Activated T-cell treated with anti-CD3 and anti-CD28 coated beads for 4 hours (primary cell): ENCODE measurements around the gene DNMT3L.
"Not testable (repeated sequence)": the region's sequence is repeated elsewhere in the genome, so short reads cannot be mapped to it uniquely, and the experiment has no call there.

Experiments
- DNase-seq: peaks from one replicate; pipeline ENCODE4 v3.0.0-alpha.2; 2020

The DNMT3L gene

DNA sequence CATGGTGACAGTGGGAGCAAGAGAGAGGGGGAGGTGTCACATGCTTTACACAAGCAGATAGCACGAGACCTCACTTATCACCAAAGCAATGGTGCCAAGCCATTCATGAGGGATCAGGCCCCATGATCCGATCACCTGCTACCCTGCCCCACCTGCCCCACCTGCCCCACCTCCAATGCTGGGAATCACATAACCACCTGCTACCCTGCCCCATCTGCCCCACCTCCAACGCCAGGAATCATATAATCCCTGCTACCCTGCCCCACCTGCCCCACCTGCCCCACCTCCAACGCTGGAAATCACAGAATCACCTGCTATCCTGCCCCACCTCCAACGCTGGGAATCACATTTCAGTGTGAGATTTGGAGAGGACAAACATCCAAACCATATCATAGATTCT is 13.3 kb upstream of the DNMT3L start:
- no peak for DNase-seq

DNA sequence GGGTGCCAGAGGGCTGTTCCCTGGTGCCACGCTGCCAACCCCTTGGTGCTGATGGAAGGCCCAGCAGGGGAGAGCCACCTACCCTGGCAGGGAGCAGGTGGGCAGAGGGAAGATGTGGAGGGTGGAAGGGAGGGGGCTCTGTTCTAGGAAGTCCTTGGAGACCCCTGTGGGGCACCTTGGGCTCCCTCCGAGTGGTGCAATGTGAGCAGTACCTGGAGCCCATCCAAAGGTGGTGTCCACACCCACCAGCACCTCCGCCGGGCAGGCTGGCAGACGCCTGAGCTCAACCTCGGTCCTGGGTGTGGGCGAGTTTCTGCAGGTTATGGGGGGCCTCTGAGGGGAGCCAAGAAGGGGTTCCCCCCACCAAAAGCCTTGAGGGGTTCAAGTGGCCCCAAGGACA is 11.3 kb upstream of the DNMT3L start:
- DNase-seq: no peak

DNA sequence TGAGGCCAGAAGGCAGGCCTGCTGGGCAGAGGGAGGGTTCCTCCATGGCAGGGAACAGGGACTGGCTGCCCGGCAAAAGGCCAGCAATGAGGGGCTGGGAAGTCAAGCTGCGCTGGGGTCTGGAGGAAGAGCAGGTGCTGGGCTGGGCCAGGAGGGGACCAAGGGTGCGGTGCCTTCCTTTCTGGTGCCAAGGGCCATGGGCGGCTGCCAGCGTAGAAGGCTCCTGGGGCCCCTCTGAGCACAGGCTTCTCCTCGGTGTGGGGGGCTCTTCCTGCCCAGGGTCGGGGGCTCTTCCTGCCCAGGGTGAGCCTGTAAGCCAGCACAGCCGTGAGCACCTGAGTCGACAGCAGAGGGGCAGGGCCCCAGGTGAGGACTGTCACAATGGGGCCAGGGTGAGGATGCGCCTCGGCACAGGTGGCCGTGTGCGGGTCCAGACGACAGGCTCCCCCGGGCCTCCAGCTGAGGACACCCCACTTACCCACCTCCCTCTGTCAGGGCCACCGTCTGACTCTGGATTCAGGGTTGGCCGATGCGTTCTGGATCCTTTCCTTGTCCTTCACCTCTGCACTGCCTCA is 10.7 kb upstream of the DNMT3L start:
- DNase-seq: no peak

DNA sequence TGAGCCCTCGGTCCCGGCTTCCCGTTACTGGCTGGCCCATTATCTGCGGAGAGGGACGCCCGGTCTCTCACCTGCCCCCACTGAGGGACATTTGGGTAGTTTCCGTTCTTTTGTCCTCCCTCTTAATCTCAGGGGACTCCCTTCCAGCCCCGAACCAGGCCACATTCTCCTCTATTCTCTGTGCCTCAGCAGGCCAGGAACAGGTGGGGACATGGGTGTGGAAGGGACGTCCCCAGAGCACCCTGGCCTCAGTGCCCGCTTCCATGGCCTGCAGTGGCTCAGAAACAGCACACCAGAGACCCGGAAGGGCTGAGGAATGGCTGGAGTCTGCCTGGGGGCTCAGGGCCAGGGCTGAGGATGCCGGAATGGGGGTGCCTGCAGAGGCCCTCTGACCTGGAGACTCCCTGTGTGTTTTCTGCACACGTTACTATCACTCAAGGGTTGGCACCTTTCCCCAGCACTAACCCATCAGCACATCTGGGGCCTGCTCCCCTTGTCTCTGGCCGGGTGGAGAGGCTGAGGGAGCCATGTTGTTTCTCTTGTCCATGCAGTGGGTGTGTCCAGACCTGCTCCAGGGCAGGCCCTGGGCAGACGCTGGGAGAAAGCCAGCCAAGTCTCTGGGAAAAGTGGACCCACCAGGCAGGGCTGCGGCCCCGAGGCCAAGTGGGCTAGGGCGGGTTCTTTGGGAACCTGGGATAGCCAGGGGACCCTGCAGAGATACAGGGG is 10.0 kb upstream of the DNMT3L start:
- no peak for DNase-seq

DNA sequence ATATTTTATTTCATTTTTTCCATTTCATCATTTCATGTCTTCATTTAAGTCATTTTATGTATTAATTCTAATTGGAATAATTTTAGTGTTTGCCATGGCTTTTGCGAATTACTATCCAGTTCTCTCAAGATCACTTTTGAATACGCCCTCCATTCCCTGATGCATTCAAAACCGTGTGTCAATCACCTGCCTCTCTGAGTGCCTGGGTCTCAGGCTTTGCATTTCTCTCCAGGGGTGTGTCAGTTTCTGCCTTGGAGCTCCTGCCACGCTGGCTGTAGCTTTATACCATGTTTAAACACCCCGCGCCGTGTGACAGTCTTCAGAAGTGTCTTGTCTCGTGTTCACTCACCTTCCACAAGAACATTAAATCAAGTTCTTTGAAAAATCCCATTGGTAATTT is 7.4 kb upstream of the DNMT3L start:
- no peak for DNase-seq

DNA sequence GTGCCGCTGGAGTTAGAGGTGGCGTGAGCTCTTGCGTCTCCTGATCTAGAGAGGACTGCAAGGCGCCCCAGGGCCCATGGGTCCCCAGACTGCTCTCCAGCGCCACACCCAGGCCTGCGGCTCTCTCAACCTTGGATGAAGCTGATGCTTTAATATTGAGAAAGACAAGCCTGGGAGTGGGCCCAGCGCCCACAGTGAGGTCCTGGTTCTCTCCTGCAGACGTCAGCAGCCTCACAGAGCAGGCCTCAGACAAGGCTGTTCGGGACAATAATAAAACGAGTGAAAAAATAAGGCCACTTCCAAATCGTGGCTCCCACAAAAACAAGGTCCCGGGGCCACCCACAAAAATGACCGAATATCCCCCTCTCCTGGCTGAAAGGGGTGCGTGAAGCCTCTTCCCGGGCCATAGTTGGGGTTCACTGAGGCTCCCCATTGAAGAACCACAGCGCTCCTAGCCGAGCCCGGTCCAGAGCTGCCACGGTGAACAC is 6.0 kb upstream of the DNMT3L start:
- DNase-seq: no peak

DNA sequence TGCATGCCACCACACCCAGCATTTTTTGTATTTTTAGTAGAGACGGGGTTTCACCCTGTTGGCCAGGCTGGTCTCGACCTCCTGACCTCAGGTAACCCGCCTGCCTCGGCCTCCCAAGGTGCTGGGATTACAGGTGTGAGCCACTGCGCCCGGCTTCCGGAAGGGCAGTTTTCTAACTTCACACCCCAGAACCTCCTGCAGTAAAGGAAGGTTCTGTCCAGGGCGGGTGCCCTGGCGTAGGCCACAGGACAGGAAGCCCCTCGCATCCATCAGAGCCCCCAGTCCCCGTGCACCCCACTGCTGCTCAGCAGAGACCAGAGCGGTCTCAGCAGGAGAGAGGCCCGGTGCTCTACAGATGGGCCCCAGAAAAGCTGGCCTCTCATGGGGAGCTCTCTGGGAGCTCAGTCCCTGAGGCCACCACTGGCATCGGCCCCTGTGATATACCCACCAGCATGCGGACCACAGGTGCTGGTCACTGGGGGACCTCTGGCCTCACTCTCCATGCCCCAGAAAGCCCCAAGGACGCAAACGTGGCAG is 4.1 kb upstream of the DNMT3L start:
- DNase-seq: no peak

DNA sequence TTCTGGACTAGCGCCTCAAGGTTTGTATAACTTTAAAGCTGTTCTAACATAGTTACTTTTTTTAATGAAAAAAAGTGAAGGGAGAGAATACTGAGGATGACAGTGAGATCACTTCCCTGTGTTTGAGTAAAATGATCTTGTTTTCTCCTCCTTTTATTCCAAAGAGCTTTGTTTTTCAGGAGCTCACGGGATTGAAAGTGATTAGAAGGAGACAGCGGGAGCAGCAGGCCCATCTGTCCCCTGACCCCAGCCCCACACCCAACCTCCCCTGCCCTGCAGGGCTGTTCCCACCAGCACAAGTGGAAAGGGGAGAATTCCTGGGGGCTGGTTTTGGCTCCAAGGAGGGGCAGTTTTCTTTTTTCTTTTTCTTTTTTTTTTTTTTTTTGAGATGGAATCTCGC is 2.1 kb upstream of the DNMT3L start:
- no peak for DNase-seq

DNA sequence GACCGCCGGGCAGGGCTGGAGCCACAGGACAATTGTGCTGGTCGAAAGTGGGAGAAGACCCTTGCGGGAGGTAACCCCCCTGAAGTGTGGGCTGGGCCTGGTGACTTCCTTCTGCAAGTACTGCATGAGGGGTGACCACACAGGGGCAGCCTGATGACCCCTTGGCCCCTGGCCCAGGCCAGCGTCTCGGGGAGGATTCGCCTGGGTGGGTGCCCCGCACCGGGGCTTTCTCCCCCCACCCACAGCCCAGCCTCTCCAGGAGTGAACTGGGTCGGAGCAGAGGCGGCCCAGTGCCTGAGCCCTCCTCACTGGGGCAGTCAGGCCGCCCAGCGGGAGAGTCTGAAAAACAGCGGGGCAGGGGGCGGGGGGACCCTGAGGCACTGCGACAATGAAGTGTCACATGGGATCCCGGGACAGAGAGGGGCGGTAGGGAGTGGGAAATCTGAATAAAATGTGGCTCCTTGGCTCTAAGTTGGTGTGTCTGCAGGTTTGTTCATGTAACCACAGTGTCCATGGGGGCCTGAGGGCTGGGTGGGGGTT is 1.6 kb upstream of the DNMT3L start:
- DNase-seq: no peak

DNA sequence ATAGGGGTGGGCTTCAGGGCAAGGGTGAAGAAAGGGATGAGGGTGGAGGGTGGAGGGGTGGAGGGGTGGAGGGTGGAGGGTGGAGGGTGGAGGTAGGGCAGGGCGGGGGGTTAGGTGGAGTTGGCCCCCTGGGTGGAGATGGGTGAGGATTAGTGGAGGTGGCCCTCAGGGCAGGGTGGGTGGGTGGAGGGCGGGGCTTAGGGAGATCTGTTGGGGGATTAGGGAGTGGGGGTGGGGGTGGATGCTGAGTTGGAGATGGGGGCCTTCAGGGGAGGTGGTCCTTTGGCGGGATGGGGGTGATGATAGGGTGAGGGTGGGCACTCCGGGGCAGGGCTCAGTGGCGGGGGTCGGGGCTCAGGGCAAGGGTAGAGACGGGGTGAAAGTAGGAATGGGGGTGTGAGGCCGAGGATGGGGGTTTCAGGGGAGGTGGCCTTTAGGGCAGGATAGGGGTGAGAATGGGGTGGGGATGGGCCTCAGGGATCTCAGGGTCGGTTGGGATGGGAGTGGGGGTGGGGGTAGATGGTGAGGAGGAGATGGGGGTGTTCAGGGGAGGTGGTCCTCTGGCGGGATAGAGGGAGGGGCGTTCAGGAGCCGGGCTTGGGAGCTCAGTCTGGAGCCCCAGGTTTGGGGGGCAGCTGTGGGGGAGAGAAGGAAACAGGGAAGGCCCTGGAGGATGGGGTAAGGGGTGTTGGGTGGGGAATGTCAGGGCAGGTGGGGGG is 800 bp upstream of the DNMT3L start:
- DNase-seq: no peak

DNA sequence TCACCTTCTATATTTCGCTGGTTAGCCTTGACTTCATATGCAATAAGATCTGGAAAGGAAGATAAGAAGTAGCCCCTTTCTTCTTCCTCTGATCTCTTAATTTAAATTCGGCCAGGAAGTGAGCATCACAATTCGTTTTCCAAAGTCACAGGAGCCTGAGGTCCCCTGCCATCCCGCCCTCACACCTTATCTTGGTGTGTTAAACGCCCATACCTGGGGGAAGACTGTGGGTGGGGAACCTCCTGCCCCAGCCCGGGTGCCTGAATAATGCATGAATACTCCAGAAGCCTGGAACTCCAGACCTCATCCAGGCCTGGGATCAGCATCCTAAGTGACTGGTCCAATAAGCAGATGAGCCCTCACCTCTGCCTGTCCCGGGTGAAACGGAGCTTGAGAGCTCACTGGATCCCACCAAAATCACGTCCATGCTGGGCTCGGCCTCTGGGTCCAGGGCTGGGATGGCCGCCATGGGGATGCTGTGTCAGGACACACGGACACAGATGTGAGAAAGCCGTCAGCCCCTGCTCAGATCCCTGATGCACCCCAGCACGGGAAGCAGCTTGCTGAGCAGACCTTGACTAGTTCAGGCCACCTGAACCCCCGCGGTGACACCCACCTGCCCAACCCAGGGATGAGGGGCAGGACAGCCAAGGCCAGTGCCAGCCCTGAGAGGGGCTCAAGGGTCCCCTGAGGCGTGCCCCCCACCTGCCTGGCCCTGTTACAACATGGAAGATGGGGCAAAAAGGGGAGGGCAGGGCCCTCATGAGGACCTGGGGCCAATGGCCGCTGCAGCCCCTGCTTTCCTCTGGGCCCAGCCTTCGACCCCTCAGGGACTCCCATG is 686 bp downstream of the DNMT3L start:
- no peak for DNase-seq

DNA sequence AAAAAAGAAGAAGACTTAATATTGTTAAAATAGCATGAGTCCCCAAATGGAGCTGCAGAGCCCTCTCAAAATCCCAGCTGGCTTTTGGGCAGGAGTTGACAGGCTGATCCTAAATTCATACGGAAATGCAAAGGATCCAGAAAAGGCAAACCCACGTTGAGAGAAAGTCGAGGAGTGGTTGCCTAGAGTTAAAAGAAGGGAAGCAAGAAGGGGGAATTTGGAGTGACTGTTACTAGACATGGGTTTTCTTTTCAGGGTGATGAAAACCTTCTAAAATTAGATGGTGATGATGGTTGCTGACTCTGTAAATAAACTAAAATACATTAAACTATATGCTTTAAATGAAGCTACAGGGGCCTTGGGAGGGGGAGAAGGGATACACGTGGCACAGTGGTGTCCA is 1.6 kb downstream of the DNMT3L start:
- no peak for DNase-seq

DNA sequence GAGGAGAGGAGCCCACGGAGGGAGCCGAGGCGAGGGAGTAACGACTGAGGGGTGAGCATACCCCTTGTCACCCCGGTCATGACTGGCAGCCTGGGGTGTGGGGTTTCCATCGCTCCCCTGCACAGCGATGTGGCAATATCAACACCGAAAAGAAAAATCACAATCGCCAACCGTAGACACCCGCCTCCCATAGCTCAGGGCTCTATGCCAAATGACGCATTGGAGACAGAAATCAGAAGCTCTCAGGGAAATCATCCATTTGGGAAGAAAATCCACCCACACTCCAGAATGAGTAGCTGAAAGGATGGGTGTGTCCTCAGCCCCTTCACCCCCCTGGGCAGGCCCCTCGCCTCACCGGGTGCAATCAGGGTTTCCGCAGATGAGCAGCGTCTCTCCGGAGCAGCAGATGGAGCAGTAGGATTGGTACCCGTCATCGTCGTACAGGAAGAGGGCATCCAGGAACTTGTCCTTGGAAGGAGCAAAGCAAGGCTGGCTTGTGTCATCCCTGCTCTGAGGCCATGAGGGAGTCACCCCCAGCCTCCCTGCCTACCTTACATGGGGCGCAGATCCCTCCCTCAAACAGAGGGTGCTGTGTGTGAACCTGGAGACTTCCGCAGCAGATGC is 2.5 kb downstream of the DNMT3L start:
- no peak for DNase-seq

DNA sequence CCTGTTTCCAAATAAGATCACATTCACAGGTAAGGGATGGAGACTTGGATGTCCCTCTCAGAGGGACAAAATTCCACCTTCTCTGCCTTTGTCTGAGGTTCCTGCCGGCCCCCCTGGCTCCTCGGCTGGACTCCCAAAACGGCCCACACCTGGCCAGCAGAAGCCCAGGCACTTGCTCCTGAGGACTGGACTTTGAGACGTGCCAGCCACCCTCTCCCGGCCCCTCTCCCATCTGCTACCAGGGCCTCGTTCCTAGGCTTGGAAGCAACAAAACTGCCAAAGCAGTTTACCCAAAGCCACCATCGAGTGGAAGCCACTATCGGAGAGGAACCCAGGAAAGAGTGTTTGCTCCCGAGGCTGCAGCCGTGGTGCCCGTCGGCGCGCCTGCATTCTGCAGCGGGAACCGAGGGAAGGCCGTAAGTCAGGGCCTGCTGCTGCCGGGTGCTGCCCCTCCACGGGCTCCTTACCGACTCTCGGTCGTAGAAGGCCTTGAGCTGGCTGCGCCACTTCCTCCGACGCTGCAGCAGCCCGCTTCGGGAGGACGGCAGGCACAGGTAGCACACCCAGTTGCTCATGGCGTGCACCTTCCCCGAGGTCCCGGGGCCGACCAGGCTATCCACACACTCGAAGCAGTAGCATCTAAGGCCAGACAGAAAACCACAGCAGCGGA is 3.5 kb downstream of the DNMT3L start:
- DNase-seq: no peak

DNA sequence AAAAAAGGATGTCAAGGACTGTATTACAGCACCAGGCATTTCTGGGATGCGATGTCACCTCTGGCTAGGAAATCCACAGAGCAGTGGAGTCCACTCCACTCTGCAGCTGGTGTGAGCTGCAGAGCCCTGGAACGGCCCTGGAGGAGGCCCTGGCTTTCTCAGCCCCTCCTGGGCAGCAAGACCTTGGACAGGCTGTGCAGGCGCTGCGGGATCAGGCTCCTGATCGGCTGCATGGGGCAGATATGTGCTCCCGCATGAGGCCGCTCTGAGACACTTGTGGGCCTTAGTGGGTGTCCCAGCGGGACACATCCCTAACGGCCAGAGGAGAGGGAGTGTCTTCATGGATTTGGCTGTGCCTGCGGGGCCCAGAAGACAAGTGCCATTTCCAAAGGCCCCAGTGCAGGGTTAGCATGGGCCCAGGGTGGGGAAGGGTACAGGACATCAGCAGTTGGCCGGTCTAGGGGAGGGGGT is 6.2 kb downstream of the DNMT3L start:
- DNase-seq: no peak

DNA sequence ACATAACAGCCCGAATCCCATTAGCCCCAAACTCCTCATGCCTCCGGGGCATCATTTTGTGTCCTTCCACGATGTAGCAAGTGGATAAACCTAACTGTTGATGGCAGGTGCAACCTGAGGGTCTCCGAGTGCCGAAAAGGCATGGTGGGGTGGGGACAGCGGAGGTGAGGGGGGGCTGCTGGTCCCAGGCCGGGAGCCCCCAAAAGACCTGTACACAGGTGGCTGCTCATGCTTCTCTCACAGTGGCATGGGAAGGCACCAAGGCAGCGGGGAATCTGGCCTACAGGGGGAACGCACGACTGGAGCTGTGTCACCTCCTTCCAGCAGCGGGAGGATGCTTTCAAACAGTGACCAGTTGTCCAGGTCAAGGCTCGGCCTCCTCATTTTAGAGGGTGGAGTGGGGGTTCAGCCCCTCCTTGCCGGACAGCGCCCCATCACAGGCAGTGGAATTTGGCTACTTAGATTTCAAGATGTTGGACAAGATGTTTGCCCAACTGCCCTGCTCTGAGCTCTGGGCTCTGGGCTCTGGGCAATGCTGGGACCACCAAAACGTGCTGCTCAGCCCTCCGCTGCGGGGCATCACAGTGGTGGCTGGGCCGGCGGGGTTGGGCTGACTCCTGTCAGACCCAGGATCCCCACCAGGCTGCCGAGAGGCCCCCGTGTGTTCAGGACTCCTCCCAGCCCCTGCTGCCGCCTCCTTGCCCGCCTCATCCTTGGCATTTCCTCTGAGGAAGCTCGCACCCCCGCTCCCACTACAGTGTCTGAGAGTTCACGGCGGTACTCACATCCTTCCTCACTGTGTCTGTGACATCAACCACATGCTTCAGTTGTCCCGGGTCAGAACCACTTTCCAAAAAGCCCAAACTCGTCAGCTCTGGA is 7.6 kb downstream of the DNMT3L start:
- DNase-seq: no peak

DNA sequence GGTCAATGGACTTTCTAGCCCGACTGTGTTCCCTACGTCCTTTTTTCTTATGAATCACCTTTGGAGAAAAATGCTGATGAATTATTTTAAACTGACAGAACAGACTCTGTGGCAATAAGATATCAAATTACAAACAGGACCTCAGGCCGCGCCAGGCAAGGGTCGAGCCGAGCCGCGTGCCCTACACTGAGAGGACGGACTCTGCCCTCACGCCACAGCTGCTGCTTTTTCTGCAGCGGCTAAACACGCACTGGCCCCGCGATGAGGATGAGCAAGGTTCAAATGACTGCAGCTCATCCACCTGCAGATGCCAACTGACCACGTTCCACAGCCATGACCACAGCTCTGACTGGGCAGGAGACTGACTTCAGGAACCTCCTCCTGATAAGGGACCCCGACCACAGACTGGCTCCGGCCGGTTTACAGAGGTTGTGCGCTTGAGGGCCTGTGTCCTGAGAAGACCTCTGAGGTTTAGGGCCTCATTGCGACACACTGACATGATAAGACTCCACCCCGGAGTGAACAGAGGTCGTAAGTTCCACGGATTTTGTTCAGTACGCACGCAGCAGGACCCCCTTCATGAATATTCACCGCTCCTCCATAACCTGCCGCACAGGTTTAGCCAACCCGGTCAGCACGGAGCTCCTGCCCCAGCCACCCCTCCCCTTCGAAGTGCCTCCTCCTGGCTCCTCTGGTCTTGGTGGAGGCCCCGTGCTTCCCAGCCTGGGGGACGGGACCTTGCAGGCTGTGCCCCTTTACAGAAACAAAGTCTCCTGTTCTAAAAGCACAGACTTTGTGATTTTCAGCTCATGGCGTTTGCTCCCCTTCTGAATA is 12.3 kb downstream of the DNMT3L start:
- not testable (repeated sequence) for DNase-seq

DNA sequence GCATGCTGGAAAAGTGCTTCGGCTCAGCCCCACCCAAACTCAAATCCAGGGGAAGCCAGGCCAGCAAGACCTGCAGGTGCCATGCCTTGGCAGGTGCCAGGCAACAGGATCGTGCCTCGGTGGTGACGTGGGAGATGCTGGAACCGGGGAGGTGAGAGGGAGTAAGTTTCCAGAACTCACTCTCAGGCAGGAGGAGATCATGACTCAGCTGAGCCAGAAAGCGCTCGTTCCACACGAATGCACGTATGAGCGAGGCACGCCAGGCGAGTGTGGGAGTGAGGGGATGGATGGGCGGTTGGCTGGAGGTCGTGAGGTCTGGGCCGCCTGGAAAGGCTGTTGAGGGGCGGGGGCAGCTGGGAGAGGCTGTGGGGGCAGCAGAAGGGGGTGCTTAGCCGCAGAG is 13.8 kb downstream of the DNMT3L start:
- DNase-seq: not testable (repeated sequence)

DNA sequence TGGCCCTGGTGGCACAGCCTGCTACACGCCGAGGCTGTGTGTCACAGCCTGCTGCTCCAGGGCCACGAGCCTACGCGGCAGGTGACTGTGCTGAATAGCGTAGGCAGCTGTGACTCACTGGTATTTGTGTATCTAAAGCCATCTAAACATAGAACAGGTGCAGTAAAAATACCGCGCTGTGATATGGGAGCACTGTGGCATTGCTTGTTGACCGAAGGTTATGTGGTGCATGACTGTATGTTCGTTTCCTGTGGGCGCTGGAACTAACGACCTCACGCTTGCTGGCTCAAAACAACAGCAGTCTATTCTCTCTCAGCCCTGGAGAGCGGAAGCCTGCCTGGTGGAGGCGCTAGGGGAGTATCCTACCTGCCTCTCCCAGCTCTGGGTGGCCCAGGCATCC is 17.7 kb downstream of the DNMT3L start:
- DNase-seq: not testable (repeated sequence)
